OCI-M2 (cell line): ENCODE data around the gene TMEM163.

Source experiments
- DNase-seq: peaks from one replicate; lab custom pipeline; 2025; ENCODE audit not compliant: unreplicated experiment; lab: John Stamatoyannopoulos, UW

The TMEM163 gene

DNA sequence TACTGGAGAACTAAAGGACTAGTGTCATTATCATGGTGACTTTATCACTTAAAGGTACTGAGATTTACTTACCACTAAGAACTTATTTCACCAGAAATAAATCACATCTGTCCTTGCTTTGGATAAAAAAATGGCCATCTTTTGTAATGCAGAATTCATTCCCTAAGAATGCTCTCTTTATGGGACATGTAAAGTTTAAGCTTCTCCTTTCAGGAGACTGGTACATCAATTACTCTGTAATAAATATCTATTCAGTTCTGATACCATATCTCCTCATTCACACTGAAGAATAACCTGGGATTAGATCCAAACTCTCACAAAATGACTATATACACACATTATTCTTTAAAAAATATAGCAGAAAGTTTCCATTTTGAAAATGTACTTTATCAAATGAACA, 24.4 kb downstream of the TMEM163 start:
- no peak for DNase-seq

- no peak for DNase-seq
Measured at GRCh38 chr2:134693359-134694330, 25.2 kb downstream of the TMEM163 start.

DNA sequence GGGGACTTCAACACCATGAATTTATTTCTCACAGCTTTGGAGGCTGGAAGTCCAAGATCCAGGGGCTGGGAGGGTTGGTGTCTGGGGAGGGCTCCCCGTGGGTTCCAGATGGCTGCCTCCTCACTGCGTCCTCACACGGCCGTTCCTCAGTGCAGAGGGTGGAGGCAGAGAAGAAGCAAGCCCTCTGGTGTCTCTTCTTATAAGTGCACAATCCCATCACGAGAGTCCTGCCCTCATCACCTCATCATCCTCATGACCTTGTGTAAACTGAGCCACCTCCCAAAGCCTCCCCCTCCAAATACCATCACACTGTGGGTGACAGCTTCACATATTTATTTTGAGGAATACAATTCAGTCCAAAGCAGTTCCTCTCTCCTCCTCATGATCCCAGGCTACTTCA, 26.3 kb downstream of the TMEM163 start:
- DNase-seq, result no peak

DNA sequence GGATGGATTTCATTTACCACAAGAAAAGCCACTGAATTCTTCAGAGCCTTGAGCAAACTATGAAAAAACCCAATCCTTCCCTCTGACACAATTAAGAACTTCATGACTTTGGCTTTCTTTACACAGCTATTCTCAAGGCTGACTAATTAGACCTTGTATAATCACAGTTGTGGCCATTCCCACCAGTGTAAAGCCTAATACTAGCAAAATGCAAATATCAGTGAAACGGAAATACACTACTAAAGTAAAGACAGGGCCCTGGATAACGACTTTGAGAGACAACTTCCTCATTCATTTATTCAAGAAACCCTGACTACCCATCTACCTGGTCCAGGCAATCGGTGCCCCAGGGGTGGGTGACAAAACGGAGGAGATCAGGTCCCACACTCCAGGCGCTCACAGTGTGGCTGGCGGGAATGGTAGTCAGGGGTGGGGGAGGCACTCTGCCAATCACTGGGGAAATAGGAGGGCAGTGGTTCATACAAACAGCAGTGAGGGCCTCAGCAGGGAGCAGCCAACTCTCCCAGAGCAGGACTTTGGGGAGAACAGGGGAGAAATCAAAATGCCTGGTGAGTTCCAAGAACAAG, 28.1 kb downstream of the TMEM163 start:
- no peak for DNase-seq

DNA sequence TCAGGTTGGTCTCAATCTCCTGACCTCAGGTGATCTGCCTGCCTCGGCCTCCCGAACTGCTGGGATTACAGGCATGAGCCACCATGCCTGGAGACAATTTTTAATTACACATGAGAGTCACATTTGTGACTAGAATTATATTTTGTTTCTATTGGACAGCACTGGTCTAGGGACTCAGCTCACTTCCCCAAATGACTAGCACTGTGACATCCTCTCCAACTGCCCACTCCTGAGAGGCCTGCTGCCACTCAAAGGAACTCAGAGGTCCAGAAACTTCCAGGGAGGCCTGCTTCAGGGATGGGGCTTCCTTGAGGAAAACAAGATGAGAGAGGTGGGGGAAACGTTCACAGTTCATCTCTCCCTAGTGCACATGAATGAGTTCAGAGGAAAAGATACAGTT, 29.5 kb downstream of the TMEM163 start:
- no peak for DNase-seq

GRCh38 chr2:134685967-134686366, 32.8 kb downstream of the TMEM163 start:
- DNase-seq, result no peak

DNA sequence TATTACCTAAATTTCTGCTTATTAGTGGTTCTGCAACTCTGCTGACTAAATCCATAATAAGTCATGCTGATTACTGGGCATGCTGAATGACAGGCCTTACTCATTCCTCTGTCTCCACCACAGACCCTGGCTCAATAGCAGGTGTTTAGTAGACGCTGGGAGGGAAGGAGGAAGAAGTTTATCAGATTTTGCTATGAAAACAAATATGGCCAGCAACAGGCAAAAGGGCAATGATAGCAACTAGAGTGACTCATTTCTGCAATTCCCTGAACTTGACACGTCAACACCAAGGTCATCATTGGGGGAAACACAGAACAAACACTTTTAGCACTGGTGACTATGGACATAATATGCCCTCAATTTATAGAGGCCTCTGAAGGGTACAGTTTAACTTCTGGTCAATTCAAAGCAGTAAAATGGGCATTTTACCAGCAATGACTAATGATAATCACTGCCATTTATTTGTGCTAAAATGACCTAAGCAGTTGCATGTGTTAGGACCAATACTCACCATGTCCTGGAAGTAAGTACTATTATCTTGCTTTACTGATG, 35.2 kb downstream of the TMEM163 start:
- no peak for DNase-seq

- DNase-seq, result no peak
Measured at GRCh38 chr2:134682726-134683125, 36.1 kb downstream of the TMEM163 start.

GRCh38 chr2:134681201-134681600, 37.6 kb downstream of the TMEM163 start:
- no peak for DNase-seq

DNA sequence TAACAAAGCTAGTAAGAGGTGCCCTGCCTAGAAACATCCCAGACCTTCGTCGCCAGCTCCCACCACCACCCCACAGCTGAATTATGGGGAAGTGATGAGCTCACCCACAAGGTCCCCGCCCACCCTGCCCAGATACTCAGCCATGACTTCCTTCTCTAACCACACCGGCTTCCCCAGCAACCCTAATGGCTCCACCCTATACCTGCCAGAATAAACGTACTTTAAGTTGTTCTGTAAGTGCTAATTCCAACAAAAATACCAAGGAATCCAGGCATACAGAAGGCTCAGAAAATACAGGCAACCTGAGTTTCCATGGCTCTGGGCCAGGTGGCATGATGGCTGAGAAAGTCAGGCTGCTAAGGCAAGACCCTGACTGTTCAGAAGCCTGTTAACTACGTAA, 39.1 kb downstream of the TMEM163 start:
- DNase-seq, result no peak

DNA sequence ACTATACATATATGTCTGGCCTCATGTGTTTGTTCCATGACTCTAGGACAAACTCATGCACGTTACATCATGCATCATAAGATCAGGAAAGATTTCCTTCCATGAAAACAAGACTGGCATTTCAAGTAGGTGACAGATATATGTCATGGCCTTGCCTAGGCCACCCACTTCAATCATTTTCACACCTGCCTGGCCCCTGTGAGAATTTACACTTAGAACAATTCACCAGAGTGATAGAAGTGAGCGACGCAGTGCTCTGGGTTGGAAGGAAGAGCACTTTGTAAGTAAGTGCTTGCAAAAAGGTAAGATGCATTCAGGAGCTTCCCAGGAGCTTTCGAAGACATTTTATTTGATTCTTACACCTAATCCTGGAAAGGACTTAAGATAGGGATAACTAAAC, 39.5 kb downstream of the TMEM163 start:
- DNase-seq, result no peak

- no peak for DNase-seq
Measured at GRCh38 chr2:134677856-134678756, 40.7 kb downstream of the TMEM163 start.

- no peak for DNase-seq
Measured at GRCh38 chr2:134676960-134677359, 41.8 kb downstream of the TMEM163 start.

DNA sequence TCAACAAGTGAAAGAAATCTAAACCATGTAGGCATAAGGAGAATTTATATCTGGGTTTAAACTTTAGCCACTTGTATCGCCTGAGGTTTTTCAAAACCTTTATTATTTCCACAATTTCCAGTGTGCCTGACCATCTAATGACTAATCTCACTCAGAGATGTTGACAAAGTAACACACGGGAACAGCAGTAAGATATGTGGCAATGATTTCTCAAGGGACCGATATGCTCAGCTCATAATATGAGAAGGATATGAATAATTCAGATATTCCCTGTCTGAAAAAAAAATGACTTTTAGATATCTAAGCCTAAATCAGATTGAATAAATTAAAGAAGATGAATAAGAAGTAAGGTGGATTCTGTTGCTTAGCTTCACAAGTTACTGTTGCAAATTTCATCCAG, 43.5 kb downstream of the TMEM163 start:
- no peak for DNase-seq

DNA sequence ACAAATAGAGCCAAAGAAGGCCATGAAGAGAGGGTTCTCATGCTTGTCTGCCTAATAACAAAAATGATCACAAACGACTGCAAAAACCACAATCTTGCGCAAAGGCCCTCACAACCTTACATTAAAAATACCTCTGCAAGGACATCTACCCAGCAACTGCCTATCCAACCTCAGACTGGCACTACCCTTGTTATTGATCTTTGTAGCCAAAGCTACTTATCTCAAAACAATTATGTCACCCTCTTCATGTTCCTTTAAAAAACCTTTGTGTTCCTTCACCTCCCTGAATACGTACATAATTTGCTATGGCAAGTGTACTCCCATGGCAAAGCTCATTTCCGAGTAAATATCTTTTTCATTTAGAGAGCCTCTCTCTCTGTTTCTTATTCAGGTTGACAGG, 44.1 kb downstream of the TMEM163 start:
- DNase-seq, result no peak

DNA sequence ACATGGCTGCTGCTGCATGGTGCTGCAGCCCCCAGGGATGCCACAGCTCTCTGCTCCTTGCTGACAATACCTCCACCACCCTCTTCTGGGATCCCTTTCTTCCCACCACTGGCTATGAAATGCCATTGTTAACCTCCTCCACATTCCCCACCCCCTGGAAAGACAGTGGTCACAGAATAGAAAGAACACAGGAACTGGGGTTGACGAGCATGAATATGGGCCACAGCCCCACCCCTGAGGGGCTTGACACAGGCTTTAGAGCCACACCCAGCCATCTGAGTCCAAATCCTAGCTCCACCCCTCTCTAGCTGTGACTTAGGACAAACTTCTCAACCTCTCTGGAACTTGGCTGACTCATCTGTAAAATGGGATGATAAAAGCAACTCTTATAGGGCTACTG, 47.3 kb downstream of the TMEM163 start:
- no peak for DNase-seq

DNA sequence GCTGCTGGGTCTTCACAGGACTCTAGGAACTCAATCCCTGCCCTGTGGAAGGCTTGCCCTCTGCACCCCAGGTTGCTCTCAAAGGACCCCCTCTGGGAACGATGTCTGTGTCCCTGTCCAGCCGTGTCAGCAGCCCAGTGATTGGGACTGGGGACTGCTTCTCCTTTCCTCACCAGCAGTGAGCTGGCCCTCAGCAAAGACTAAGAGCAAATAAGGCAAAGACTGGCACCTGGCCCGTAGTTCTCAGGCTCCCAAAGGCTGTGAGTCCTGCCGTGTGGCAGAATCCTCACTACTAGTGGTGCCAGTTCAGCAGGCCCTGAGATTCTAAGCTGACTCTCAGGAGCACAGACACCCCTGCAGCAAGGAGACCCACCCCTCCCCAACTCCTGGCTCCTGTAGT, 47.8 kb downstream of the TMEM163 start:
- no peak for DNase-seq

GRCh38 chr2:134669731-134670669, 48.8 kb downstream of the TMEM163 start:
- DNase-seq, result no peak

GRCh38 chr2:134668821-134669220, 50.0 kb downstream of the TMEM163 start:
- DNase-seq, result no peak

DNA sequence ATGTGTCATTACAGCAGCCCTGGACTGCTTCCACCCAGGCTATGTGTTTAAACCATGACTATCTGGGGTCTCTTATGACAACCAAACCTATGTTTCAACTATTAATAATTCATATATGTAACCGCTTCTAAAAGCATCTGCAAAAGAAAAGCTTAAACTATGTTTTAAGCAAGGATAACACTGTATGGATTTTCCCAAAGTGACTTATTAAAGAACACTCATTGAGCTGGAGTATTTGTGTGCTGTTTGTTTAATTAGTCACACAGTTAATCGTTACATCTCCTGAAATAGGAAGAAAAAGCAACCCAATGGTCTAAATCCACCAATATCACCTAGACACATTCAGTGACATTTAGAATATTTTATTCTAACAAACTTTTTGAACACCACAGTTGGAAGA, 51.3 kb downstream of the TMEM163 start:
- no peak for DNase-seq
